ENCODE measurements around the gene ST3GAL2.
A peak's percentile ranks its signal among the peaks of the same experiment; 100 is the strongest.
"Not testable (repeated sequence)": the region's sequence is repeated elsewhere in the genome, so short reads cannot be mapped to it uniquely, and the experiment has no call there.

The ST3GAL2 gene

DNA sequence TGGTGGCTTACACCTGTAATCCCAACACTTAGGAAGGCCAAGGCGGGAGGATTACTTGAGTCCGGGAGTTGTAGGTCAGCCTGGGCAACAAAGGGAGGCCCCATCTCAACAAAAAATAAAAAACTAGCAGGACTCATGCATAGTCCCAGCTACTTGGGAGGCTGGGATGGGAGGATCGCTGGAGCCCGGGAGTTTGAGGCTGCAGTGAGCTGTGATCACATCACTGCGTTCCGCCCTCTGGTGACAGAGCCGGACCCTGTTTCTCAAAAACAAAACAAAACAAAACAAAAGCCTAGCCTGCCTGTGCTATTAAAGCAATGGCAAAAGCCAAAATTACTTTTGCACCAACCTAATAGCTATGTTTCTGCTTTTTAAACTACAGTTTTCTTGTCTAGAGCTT lies 17.0 kb upstream of the ST3GAL2 start:
- Mint-ChIP-seq H3K27ac (no peak overlapping the region), H3K9me3 (no peaks in the 10 kb centered on the region), H3K4me3 (no peak overlapping the region), H3K4me1 (ENCODE audit: low read depth) (peaks cover 11% of the 10 kb centered on the region), H3K36me3 (ENCODE audit: low read depth) (peaks cover 6% of the 10 kb centered on the region), H3K27me3 (peaks cover 6% of the 10 kb centered on the region)
- intact Hi-C loops (cut with micrococcal nuclease), result no loop called here

DNA sequence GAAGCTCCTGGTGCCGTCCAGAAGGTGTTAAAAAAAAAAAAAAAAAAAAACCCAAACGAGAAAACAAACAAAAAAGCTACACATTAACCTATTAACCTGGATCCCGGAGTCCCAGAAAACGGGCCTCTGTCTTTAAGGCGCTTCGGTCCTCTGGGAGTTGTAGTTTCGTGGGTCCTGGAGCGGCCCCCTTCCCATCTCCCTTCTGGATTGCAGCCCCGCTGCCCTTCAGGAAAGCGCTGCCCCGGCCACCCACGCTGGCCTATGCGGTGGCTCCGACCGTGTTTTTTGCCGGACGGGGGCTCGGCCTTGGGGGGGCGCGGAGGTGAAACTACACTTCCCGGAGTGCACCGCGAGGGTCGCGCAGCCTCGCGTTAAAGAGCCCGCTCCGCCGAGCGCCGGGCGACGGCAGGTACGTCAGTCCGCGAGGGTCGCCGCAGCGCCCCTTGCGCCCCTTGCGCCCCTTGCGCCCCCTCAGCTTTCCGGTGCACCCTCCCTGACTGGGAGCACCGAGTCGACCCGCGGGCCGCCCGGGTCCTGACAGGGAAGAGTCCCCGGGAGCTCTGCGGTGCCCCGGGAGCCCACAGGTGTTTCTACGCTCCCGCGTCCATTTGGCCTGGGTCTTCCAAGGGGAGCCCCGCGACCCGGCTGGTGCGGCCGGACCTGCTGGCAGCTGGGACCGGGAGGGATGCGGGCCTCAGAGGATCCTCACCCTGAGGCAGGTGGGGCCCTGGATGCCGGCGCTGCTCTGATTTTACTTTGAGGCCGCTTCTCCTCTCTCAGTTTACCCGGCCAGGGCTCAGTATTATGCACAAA lies 15.5 kb upstream of the ST3GAL2 start, which contains the start of gene FCSK:
Gene FCSK, plus strand, starts transcription at position 374 of the 813 bp plus-strand sequence. CDS start 8,596 bp downstream, outside the sequence.
- intact Hi-C loops (cut with micrococcal nuclease), result loop anchor here (1.0 to 5.0 kb wide), 3 partner anchors 15 to 73 kb away; partner anchors contain the start of gene ST3GAL2
- peak within 1 kb of the TSS; percentile 96 for H3K27ac Mint-ChIP-seq
- H3K4me1 Mint-ChIP-seq (ENCODE audit: low read depth), result peaks cover 6% of the 10 kb centered on the region
- no peaks in the 10 kb centered on the region for H3K9me3 Mint-ChIP-seq
- peaks cover 6% of the 10 kb centered on the region for H3K36me3 Mint-ChIP-seq (ENCODE audit: low read depth)
- peak within 1 kb of the TSS; percentile 88 for H3K4me3 Mint-ChIP-seq
- peaks cover 15% of the 10 kb centered on the region for H3K27me3 Mint-ChIP-seq

DNA sequence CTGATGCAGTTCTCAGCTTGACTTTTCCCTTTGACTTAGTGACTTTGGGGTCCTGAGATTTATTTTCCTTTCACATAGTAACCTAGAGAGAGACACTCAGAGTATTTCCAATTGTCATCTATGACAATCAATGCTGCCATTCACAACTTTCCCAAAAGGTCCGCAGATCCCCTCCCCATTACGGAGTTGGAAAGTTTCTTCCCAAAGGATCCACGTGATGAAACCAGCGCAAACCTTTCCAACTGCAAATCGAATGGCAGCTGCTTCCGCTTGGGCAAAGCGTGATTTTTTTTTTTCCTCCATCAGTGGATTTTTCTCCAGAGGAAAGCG lies 15.0 kb upstream of the ST3GAL2 start:
- Mint-ChIP-seq H3K27me3 (peaks cover 20% of the 10 kb centered on the region), H3K36me3 (ENCODE audit: low read depth) (peaks cover 6% of the 10 kb centered on the region), H3K4me3 (peak overlapping the region; percentile 88), H3K27ac (peak overlapping the region; percentile 96), H3K9me3 (no peaks in the 10 kb centered on the region), H3K4me1 (ENCODE audit: low read depth) (peaks cover 6% of the 10 kb centered on the region)
- intact Hi-C loops (cut with micrococcal nuclease), result loop anchor here (1.0 to 5.0 kb wide), 3 partner anchors 15 to 73 kb away; partner anchors contain the start of gene ST3GAL2

DNA sequence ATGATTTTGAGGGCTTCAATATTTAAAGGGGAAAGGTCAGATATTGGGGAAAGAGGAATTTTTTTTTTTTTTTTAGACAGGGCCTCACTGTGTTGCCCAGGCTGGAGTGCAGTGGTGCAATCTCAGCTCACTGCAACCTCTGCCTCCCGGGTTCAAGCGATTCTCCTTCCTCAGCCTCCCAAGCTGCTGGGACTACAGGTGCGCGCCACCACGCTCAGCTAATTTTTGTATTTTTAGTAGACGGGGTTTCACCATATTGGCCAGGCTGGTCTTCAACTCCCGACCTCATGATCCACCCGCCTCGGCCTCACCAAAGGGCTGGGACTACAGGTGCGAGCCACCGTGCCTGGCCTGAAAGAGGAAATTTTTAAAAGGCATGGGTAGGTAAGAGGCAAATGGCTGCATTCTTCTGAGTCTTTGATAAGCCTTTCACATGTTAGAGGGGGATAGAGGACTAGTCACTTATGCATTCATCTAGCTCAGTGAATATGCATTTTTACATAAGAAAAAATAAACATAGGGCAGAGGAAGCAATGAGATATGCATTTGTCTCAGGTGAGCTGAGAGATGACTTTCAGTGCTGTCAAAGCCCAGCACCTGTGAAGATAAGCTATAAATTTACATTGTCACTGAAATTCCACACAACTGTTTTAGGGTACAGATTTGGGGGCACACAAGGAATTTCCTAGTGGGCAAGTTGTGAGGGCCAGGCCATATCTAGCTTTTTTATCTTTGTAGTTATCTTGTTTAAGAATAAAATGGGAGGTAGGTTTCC lies 14.4 kb upstream of the ST3GAL2 start:
- Mint-ChIP-seq H3K36me3 (ENCODE audit: low read depth) (peaks cover 6% of the 10 kb centered on the region), H3K27me3 (peaks cover 24% of the 10 kb centered on the region), H3K27ac (peak overlapping the region; percentile 96), H3K4me1 (ENCODE audit: low read depth) (peaks cover 6% of the 10 kb centered on the region), H3K9me3 (no peaks in the 10 kb centered on the region), H3K4me3 (peak overlapping the region; percentile 88)
- intact Hi-C loops (cut with micrococcal nuclease), result loop anchor here (5.0 kb wide), 1 partner anchor 51 kb away; no protein-coding TSS in a partner anchor

DNA sequence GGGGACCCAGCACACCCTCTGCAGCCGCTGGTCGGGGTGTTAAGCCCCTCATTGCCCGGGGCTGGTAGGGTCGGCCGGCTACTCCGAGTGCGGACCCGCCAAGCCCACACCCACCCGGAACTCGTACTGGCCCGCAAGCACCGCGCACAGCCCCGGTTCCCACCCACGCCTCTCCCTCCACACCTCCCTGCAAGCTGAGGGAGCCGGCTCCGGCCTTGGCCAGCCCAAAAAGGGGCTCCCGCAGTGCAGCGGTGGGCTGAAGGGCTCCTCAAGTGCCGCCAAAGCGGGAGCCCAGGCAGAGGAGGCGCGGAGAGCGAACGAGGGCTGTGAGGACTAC lies 12.1 kb upstream of the ST3GAL2 start:
- not testable (repeated sequence) for H3K9me3 Mint-ChIP-seq; H3K4me1 Mint-ChIP-seq (ENCODE audit: low read depth); H3K27ac Mint-ChIP-seq; H3K36me3 Mint-ChIP-seq (ENCODE audit: low read depth)
- peaks cover 25% of the 10 kb centered on the region for H3K27me3 Mint-ChIP-seq
- peak overlapping the region; percentile 39 for H3K4me3 Mint-ChIP-seq
- intact Hi-C loops (cut with micrococcal nuclease), result loop anchor here (5.0 kb wide), 1 partner anchor 49 kb away; no protein-coding TSS in a partner anchor

DNA sequence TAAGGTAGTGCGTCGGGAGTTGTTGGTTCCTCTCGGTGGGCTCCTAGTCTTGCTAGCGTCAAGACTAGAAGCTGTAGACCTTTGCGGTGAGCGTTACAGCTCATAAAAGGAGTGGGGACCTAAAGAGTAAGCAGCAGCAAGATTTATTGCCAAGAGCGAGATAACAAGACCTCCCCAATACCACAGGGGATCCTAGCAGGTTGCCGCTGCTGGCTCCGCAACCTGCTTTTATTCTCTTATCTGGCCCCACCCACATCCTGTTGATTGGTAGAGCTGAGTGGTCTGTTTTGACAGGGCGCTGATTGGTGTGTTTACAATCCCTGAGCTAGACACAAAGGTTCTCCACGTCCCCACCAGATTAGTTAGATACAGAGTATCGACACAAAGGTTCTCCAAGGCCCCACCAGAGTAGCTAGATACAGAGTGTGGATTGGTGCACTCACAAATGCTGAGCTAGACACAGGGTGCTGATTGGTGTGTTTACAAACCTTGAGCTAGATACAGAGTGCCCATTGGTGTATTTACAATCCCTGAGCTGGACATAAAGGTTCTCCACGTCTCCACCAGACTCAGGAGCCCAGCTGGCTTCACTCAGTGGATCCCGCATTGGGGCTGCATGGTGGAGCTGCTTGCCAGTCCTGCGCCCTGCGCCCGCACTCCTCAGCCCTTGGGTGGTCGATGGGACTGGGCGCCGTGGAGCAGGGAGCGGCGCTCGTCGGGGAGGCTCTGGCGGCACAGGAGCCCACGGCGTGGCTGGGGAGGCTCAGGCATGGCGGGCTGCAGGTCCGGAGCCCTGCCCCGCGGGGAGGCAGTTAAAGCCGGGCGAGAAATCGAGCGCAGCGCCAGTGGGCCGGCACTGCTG lies 11.5 kb upstream of the ST3GAL2 start:
- not testable (repeated sequence) for H3K27ac Mint-ChIP-seq; H3K4me1 Mint-ChIP-seq (ENCODE audit: low read depth); H3K36me3 Mint-ChIP-seq (ENCODE audit: low read depth); H3K4me3 Mint-ChIP-seq; H3K9me3 Mint-ChIP-seq
- intact Hi-C loops (cut with micrococcal nuclease), result loop anchor here (5.0 kb wide), 1 partner anchor 48 kb away; no protein-coding TSS in a partner anchor
- H3K27me3 Mint-ChIP-seq, result peaks cover 29% of the 10 kb centered on the region

DNA sequence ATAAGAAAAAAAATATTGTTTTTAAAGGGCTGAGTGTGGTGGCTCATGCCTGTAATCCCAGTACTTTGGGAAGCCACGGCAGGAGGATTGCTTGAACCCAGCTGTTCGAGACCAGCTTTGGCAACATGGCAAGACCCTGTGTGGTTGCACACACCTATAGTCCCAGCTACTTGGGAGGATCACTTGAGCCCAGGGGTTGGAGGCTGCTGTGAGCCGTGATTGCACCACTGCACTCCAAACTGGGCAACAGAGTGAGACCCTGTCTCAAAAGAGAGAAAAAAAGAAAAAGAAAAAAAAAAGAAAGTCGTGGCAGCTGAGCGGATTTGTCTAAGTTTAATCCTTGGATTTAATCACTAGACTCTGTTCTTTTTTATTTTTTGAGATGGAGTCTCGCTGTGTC lies 9.2 kb upstream of the ST3GAL2 start:
- Mint-ChIP-seq H3K27ac (no peak overlapping the region), H3K27me3 (peaks cover 29% of the 10 kb centered on the region), H3K4me3 (no peak overlapping the region), H3K9me3 (no peaks in the 10 kb centered on the region), H3K4me1 (ENCODE audit: low read depth) (no peaks in the 10 kb centered on the region), H3K36me3 (ENCODE audit: low read depth) (no peaks in the 10 kb centered on the region)
- intact Hi-C loops (cut with micrococcal nuclease), result no loop called here

DNA sequence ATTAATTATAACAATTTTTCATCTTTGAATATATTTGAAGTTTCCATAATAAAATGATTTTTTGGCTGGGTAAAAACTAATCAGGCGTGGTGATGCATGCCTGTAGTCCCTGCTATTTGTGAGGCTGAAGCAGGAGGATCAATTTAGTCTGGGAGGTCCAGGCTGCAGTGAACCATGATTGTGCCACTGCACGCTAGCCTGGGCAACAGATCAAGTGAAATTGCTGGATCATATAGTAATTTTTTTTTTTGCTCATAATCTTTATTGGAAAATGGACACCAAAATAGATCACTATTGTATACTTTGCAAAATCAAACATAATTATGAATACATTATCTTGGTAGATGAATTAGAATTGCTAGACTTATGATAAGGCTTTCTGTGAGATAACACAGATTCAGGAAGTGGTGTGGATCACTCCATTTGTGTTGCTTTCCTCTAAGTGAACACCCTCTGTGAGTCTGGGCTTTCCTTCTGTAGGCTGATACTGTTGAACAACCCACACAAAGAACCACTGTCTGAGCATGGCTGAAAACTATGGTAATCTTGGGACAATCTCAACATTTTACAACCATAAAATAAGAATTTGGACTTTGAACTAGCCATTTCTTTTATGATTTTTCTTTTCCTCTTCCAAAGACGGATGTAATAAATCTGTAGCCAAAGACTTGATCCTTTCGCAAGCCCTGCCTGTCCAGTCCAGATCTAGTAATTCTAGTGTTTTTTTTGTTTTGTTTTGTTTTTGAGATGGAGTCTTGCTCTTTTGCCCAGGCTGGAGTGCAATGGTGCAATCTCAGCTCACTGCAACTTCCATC lies 5.6 kb upstream of the ST3GAL2 start:
- peaks cover 6% of the 10 kb centered on the region for H3K4me1 Mint-ChIP-seq (ENCODE audit: low read depth)
- no peak overlapping the region for H3K4me3 Mint-ChIP-seq
- H3K27me3 Mint-ChIP-seq, result peaks cover 14% of the 10 kb centered on the region
- no peak overlapping the region for H3K27ac Mint-ChIP-seq
- no peaks in the 10 kb centered on the region for H3K9me3 Mint-ChIP-seq
- intact Hi-C loops (cut with micrococcal nuclease), result no loop called here
- H3K36me3 Mint-ChIP-seq (ENCODE audit: low read depth), result peaks cover under 1% of the 10 kb centered on the region

DNA sequence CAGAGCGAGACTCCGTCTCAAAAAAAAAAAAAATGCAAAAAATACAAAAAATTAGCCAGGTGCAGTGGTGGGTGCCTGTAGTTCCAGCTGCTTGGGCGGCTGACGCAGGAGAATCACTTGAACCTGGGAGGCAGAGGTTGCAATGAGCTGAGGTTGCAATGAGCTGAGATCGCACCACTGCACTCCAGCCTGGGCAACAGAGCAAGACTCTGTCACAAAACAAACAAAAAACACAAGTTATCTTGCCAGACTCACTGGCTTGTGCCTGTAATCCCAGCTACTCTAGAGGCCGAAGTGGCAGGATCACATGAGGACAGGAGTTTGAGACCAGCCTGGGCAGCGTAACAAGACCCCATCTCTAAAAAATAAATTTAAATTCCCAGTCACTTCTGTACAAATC lies 3.4 kb upstream of the ST3GAL2 start:
- peaks cover 16% of the 10 kb centered on the region for H3K36me3 Mint-ChIP-seq (ENCODE audit: low read depth)
- H3K27ac Mint-ChIP-seq, result no peak overlapping the region
- peaks cover 4% of the 10 kb centered on the region for H3K27me3 Mint-ChIP-seq
- peaks cover 21% of the 10 kb centered on the region for H3K4me1 Mint-ChIP-seq (ENCODE audit: low read depth)
- intact Hi-C loops (cut with micrococcal nuclease), result no loop called here
- no peaks in the 10 kb centered on the region for H3K9me3 Mint-ChIP-seq
- H3K4me3 Mint-ChIP-seq, result no peak overlapping the region

DNA sequence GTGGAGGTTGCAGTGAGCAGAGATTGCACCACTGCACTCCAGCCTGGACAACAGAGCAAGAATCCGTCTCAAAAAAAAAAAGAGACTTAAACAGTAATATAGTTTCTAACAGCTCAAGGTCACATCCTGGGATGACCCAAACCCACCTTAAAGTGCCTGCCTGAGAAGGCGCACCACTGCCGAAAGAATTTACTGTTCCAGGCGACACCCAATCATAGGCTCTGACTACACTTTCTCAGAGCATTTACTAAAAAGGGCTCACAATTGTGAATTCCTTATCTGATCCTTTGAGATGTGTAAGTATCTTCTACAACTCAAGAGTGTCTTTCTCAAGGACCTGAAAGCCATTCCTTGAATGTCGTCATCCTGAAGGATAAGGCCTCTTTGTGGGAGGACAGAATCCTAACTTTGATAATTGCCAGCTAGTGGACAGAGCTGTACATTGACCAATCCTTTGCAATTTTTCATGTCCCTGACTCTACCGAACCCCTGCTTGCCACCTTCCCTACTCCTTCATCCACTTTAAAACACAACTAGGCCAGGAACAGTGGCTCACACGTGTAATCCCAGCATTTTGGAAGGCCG lies 2.6 kb upstream of the ST3GAL2 start:
- peaks cover 16% of the 10 kb centered on the region for H3K36me3 Mint-ChIP-seq (ENCODE audit: low read depth)
- no peak overlapping the region for H3K27ac Mint-ChIP-seq
- peaks cover 30% of the 10 kb centered on the region for H3K4me1 Mint-ChIP-seq (ENCODE audit: low read depth)
- no peaks in the 10 kb centered on the region for H3K9me3 Mint-ChIP-seq
- no peak overlapping the region for H3K4me3 Mint-ChIP-seq
- peaks cover 4% of the 10 kb centered on the region for H3K27me3 Mint-ChIP-seq
- intact Hi-C loops (cut with micrococcal nuclease), result no loop called here

DNA sequence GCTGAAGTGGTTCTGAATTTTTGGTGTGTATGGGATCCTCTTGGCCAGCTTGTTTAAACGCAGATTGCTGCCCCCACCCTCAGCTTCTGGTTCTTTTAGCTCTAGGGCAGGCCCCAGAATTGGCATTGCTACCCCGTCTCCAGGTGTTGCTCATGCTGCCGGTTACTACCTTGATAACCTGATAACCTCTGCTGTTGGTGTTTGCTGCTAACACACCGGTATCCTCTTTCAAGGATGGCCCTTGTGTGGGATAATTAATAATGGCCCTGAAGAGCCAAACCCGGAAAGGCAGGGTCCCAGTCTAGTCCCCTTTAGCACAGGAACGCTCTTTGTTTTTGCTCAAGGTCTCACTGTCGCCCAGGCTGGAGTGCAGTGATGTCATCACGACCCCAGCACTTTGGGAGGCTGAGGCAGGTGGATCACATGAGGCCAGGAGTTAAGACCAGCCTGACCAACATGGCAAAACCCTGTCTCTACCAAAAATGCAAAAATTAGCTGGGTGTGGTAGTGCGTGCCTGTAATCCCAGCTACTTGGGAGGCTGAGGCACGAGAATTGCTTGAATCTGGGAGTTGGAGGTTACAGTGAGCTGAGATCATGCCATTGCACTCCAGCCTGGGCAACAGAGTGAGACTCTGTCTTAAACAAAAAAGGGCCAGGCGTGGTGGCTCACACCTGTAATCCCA lies 1.3 kb upstream of the ST3GAL2 start:
- intact Hi-C loops (cut with micrococcal nuclease), result no loop called here
- Mint-ChIP-seq H3K27me3 (no peaks in the 10 kb centered on the region), H3K4me1 (ENCODE audit: low read depth) (peaks cover 37% of the 10 kb centered on the region), H3K36me3 (ENCODE audit: low read depth) (peaks cover 16% of the 10 kb centered on the region), H3K27ac (peak overlapping the region; percentile 91), H3K9me3 (no peaks in the 10 kb centered on the region), H3K4me3 (peak overlapping the region; percentile 91)

DNA sequence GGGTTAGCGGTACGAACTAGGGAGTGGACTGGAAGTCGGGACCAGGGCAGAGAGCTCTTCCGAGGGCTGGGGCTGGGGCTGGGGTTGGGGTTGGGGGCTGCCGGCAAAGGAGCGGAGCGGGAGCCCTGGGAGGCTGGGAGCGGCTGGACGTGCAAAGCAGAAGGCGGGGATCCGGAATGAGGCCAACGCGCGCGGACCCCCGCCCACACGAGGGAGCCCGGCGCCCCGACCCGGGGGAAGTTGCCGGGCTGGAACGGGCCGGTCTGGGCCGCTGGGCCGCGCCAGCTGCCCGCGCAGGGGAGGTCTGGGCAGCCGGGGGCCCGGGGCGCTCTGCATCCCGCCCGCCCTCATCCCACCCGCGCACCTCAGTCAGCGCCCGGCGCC lies 323 bp downstream of the ST3GAL2 start:
- H3K4me1 Mint-ChIP-seq (ENCODE audit: low read depth), result peaks cover 52% of the 10 kb centered on the region
- H3K27ac Mint-ChIP-seq, result peak overlapping the region; percentile 91
- intact Hi-C loops (cut with micrococcal nuclease), result no loop called here
- peaks cover 31% of the 10 kb centered on the region for H3K36me3 Mint-ChIP-seq (ENCODE audit: low read depth)
- no peaks in the 10 kb centered on the region for H3K9me3 Mint-ChIP-seq
- H3K27me3 Mint-ChIP-seq, result no peaks in the 10 kb centered on the region
- H3K4me3 Mint-ChIP-seq, result peak overlapping the region; percentile 98

Data from dendritic cell treated with granulocyte-macrophage colony-stimulating factor and Interleukin-4, amounts not matched to agents 40 ng/mL and 50 ng/mL, for 4 days (primary cell).